H7 (cell line): ENCODE data around the gene CCL3. TPM values are rescaled to one million over a fixed set of nuclear protein-coding genes. Genes with fewer than 3 reads are reported as not detected.
"Not testable (repeated sequence)": the region's sequence is repeated elsewhere in the genome, so short reads cannot be mapped to it uniquely, and the experiment has no call there.

Source experiments
- DNase-seq: peaks from one replicate; pipeline ENCODE4 v3.0.0; 2012
- H3K27me3 ChIP-seq: 2 replicates; pipeline ENCODE4 v1.6.0; 2011; ENCODE audit warnings: mild to moderate bottlenecking, low read length; ENCODE audit not compliant: control insufficient read depth, insufficient read depth
- H3K36me3 ChIP-seq: replicated peaks from 2 replicates; pipeline ENCODE4 v1.5.1; 2011; ENCODE audit warnings: low read length; ENCODE audit not compliant: control insufficient read depth, insufficient read depth
- H3K4me3 ChIP-seq: 2 replicates; pipeline ENCODE4 v1.5.1; 2011; ENCODE audit warnings: low read depth, mild to moderate bottlenecking, control low read depth, low read length, moderate library complexity; ENCODE audit not compliant: insufficient read depth
- total RNA-seq: library from RNA; depleted of rRNA; stranded (reverse); fragments of >200 nt; shearing (Covaris generic); gene quantifications from 2 replicates; pipeline ENCODE4 v1.2.3, GENCODE V29; 2014

Gene CCL3
- total RNA-seq, 1 experiment from 2014 or later: not detected

- Histone ChIP-seq H3K27me3 (no peaks in the 10 kb centered on the region), H3K36me3 (no peaks in the 10 kb centered on the region), H3K4me3 (no peak overlapping the region)
- no peak for DNase-seq
Measured at GRCh38 chr17:36086791-36087190, 3.2 kb downstream of the CCL3 start.

GRCh38 chr17:36085765-36086164, 4.2 kb downstream of the CCL3 start:
- H3K27me3 ChIP-seq: no peaks in the 10 kb centered on the region
- H3K36me3 ChIP-seq: no peaks in the 10 kb centered on the region
- no peak overlapping the region for H3K4me3 ChIP-seq
- DNase-seq: no peak

DNA sequence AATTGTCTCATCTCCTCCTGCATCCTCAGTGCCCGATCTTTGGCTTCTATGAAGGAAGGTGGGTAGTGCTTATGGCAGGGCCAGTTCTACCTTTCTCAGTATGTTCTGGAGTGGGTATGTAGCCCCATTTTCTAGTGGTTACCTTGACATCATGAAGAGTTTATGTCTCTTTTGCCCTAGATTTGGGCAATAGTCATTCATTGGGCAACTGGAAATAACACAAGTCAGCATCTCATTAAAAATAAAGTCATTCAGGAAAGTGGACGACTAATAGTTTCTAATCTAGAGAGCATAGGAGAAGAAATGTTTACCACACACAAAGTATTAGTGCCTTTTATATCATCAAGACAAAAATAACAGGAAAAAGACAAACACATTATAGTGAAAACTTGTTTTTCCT, 6.3 kb downstream of the CCL3 start:
- not testable (repeated sequence) for H3K4me3 ChIP-seq

GRCh38 chr17:36082482-36083120, 7.3 kb downstream of the CCL3 start:
- not testable (repeated sequence) for H3K27me3 ChIP-seq, H3K36me3 ChIP-seq, H3K4me3 ChIP-seq, DNase-seq

More for the DNA sequence above, 6.3 kb downstream of the CCL3 start:
- not testable (repeated sequence) for H3K36me3 ChIP-seq, DNase-seq, H3K27me3 ChIP-seq

DNA sequence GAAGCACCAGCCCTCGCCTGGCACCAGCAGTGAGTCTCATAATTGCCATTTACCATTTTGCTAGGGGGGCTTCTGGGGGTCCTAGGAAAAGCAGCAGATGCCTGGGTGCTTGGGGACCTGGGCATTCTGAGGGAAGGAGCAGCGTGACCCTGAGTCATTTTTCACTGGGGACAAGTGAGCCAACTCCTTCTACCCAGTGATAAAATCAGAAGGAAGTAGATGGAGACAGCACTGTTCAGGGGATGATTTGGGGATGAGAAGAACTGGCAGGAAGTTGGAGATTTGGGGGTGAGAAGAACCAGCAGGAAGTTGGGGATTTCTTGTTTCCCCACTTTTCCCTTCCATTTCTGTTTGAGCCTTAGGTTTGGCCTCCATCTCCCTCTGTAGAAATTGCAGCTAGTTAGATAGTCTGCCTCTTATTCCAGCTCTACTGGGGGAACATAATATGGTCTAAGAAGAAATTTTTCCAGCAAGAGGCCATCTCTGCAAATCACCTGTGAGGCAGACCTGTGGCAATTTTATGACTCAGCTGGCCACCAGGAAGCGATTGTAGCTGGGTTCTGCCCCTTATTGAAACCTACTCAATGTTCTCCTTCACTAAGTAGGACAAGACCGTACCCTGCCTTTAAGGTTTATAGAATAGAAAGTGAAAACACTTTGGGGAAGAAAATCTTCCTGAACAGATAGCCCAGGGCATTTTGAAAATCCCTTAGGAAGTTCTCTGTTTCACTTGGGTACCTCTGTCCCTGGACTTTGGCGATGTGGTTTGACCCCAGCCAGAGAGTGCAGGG, 8.1 kb downstream of the CCL3 start:
- H3K27me3 ChIP-seq, H3K4me3 ChIP-seq, DNase-seq, H3K36me3 ChIP-seq: not testable (repeated sequence)

- no peak for DNase-seq
- H3K4me3 ChIP-seq: no peak overlapping the region
- no peaks in the 10 kb centered on the region for H3K27me3 ChIP-seq
- no peaks in the 10 kb centered on the region for H3K36me3 ChIP-seq
Measured at GRCh38 chr17:36074365-36074764, 15.6 kb downstream of the CCL3 start.

GRCh38 chr17:36072431-36073121, 17.4 kb downstream of the CCL3 start:
- peak; percentile 85 for DNase-seq
- Histone ChIP-seq H3K4me3 (no peak overlapping the region), H3K36me3 (no peaks in the 10 kb centered on the region), H3K27me3 (no peaks in the 10 kb centered on the region)

GRCh38 chr17:36071751-36072150, 18.2 kb downstream of the CCL3 start:
- no peak overlapping the region for H3K4me3 ChIP-seq
- H3K36me3 ChIP-seq: no peaks in the 10 kb centered on the region

DNA sequence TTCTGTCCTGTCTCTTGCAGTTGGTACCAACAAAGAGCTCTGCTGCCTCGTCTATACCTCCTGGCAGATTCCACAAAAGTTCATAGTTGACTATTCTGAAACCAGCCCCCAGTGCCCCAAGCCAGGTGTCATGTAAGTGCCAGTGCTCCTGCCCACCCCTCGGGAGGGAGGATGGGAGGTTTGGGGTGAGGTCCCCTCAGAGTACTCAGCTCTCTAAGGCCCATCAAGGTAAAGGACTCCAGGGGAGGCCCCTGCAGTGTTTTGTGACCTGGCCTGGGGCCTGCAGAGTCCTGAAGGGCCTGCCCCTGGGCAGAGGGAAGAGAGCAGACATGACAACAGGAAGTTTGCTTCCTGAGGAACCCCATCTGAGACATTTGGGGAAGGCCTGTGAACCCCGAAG, 19.5 kb downstream of the CCL3 start:
- no peak for DNase-seq
- no peak overlapping the region for H3K4me3 ChIP-seq
- no peaks in the 10 kb centered on the region for H3K36me3 ChIP-seq
- no peaks in the 10 kb centered on the region for H3K27me3 ChIP-seq

More at GRCh38 chr17:36071751-36072150, 18.2 kb downstream of the CCL3 start:
- no peak for DNase-seq
- H3K27me3 ChIP-seq: no peaks in the 10 kb centered on the region

- H3K4me3 ChIP-seq: no peak overlapping the region
Measured at GRCh38 chr17:36069136-36069535, 20.8 kb downstream of the CCL3 start.

DNA sequence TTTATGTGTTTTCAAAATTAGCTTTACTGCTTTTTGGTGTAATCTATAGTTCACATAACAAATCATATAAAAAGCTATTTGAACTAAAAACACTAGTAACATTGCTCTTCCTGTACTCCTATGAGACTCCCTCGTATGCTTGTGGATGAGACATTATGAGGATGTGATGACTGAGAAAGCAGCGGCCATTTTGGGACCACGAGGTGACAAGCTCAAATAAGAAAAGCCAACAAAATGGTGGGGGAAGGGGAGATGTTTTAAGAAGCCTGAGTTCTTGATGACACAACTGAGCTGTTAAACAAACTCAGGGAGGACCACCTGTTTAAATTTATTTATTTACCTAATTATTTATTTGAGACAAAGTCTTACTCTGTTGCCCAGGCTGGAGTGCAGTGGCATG, 21.4 kb downstream of the CCL3 start:
- Histone ChIP-seq H3K4me3 (no peak overlapping the region), H3K27me3 (no peaks in the 10 kb centered on the region), H3K36me3 (no peaks in the 10 kb centered on the region)
- DNase-seq: no peak

More at GRCh38 chr17:36069136-36069535, 20.8 kb downstream of the CCL3 start:
- H3K36me3 ChIP-seq: no peaks in the 10 kb centered on the region
- DNase-seq: no peak
- H3K27me3 ChIP-seq: no peaks in the 10 kb centered on the region

- DNase-seq: no peak
- no peak overlapping the region for H3K4me3 ChIP-seq
- no peaks in the 10 kb centered on the region for H3K36me3 ChIP-seq
- no peaks in the 10 kb centered on the region for H3K27me3 ChIP-seq
Measured at GRCh38 chr17:36066365-36066985, 23.5 kb downstream of the CCL3 start.

DNA sequence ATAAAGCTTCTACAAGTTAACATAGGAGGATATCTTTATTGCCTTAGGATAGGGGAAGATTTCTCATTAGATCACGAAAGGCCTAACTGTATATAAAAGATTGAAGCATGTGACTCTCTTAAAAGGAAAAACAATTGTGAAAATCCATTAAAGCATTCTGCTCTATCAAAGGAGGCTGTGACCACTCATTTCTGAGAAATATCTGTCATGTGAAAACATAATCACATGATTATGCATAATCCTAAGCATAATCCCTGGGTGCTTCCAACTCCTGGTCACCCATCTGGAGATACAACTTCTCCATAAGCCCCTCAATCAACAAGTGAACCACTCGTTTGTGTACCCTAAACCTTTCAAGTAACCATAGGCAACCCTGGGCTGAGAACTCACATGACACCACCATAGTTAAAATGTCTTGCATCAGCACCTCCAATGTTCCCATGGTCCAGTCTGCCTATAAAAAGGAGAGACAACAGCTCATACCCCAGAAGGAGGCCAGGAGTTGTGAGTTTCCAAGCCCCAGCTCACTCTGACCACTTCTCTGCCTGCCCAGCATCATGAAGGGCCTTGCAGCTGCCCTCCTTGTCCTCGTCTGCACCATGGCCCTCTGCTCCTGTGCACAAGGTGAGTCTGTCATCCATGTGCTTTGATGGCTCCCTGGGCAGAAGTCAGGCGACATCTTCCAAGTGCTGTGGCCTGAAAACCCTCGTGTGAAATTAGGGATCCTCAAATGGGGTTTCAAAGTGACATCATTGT, 26.0 kb downstream of the CCL3 start, which contains the start of gene CCL18:
Gene CCL18 (plus strand): TSS at position 487 of the 756 bp plus-strand sequence. CDS start 71 bp downstream, at position 558.
- H3K36me3 ChIP-seq: no peaks in the 10 kb centered on the region
- no peak for DNase-seq

GRCh38 chr17:36060816-36061215, 29.1 kb downstream of the CCL3 start:
- DNase-seq: no peak
- Histone ChIP-seq H3K36me3 (no peaks in the 10 kb centered on the region), H3K4me3 (no peak overlapping the region), H3K27me3 (no peaks in the 10 kb centered on the region)

More for the DNA sequence above, 26.0 kb downstream of the CCL3 start, which contains the start of gene CCL18:
- no peak within 1 kb of the TSS for H3K4me3 ChIP-seq
- H3K27me3 ChIP-seq: no peaks in the 10 kb centered on the region
